HG03378 (cell line): ENCODE measurements around the gene TEX101.
"Not testable (repeated sequence)": the region's sequence is repeated elsewhere in the genome, so short reads cannot be mapped to it uniquely, and the experiment has no call there.

Experiments
- ATAC-seq: cut with Tn5 transposase; IDR thresholded peaks from one replicate; pipeline ENCODE4 v1.9.1; 2021; ENCODE audit warnings: mild to moderate bottlenecking, moderate library complexity; ENCODE audit not compliant: unreplicated experiment

Gene TEX101

GRCh38 chr19:43416951-43417623 lies 2.4 kb downstream of the TEX101 start:
- no peak for ATAC-seq

- ATAC-seq = no peak
Measured at GRCh38 chr19:43420954-43421353, 6.3 kb downstream of the TEX101 start.

- ATAC-seq = no peak
Measured at GRCh38 chr19:43422000-43422688, 7.5 kb downstream of the TEX101 start.

- ATAC-seq = no peak
Measured at GRCh38 chr19:43422689-43423066, 8.0 kb downstream of the TEX101 start.

- no peak for ATAC-seq
Measured at GRCh38 chr19:43423779-43424178, 9.1 kb downstream of the TEX101 start.

- ATAC-seq = no peak
Measured at GRCh38 chr19:43425567-43426392, 11.1 kb downstream of the TEX101 start.

- no peak for ATAC-seq
Measured at GRCh38 chr19:43429395-43429794, 14.7 kb downstream of the TEX101 start.

- ATAC-seq = no peak
Measured at GRCh38 chr19:43430142-43430710, 15.5 kb downstream of the TEX101 start.

- ATAC-seq = no peak
Measured at GRCh38 chr19:43430976-43431375, 16.3 kb downstream of the TEX101 start.

- ATAC-seq = no peak
Measured at GRCh38 chr19:43433358-43433673, 18.6 kb downstream of the TEX101 start.

GRCh38 chr19:43433689-43434088 lies 19.0 kb downstream of the TEX101 start:
- ATAC-seq = no peak

GRCh38 chr19:43435775-43436174 lies 21.1 kb downstream of the TEX101 start:
- no peak for ATAC-seq

GRCh38 chr19:43437284-43437683 lies 22.6 kb downstream of the TEX101 start:
- ATAC-seq = not testable (repeated sequence)

- no peak for ATAC-seq
Measured at GRCh38 chr19:43437712-43438111, 23.0 kb downstream of the TEX101 start.

GRCh38 chr19:43438291-43439031 lies 23.8 kb downstream of the TEX101 start:
- no peak for ATAC-seq

- no peak for ATAC-seq
Measured at GRCh38 chr19:43439032-43439708, 24.5 kb downstream of the TEX101 start.

- no peak for ATAC-seq
Measured at GRCh38 chr19:43439709-43440063, 25.0 kb downstream of the TEX101 start.

GRCh38 chr19:43441716-43442115 lies 27.0 kb downstream of the TEX101 start:
- no peak for ATAC-seq

- not testable (repeated sequence) for ATAC-seq
Measured at GRCh38 chr19:43444091-43444490, 29.4 kb downstream of the TEX101 start.

GRCh38 chr19:43444531-43445287 lies 30.0 kb downstream of the TEX101 start:
- ATAC-seq = no peak
